Gastroesophageal sphincter (tissue), 4 donors: ENCODE measurements around the gene DR1. TPM values are rescaled to one million over a fixed set of nuclear protein-coding genes. Genes with fewer than 3 reads are reported as not detected.

Source experiments
- ATAC-seq: fragments of 150-250 bp; one replicate; pipeline ENCODE4 v1.9.1; 2016; ENCODE audit warnings: mild to moderate bottlenecking, moderate library complexity
- H3K27ac ChIP-seq, 4 donors: fragments of 200-600 bp; sonication (generic) in 3 of 4; 1 replicate in 3 of 4; 2 replicates in 1 of 4; pipeline ENCODE4 v1.5.1; 2016 to 2019
- H3K27me3 ChIP-seq: fragments of 200-600 bp; sonication (generic); one replicate; pipeline ENCODE4 v1.5.1; 2019
- H3K36me3 ChIP-seq, 2 donors: fragments of 200-600 bp; sonication (generic); one replicate each; pipeline ENCODE4 v1.5.1; 2019; ENCODE audit warnings: control low read depth in 1 of 2
- H3K4me1 ChIP-seq, 3 donors: fragments of 200-600 bp; sonication (generic); 1 replicate in 2 of 3; 2 replicates in 1 of 3; pipeline ENCODE4 v1.5.1; 2016 to 2019; ENCODE audit warnings: control low read depth in 2 of 3
- H3K4me3 ChIP-seq, 2 donors: fragments of 200-600 bp; sonication (generic); one replicate each; pipeline ENCODE4 v1.5.1; 2019; ENCODE audit warnings: mild to moderate bottlenecking in 1 of 2, moderate library complexity in 1 of 2
- H3K9me3 ChIP-seq, 3 donors: fragments of 200-600 bp; sonication (generic); one replicate each; pipeline ENCODE4 v1.5.1; 2017 to 2019; ENCODE audit warnings: control low read depth in 2 of 3
- EP300 ChIP-seq: sonication (generic); formaldehyde crosslinking; IDR thresholded peaks from one replicate; pipeline ENCODE4 v1.6.1; 2017; ENCODE audit warnings: antibody characterized with exemption, mild to moderate bottlenecking
- POLR2A ChIP-seq, 2 donors: fragments of 450-650 bp; IDR thresholded peaks; one replicate each; pipeline ENCODE4 v1.6.1; 2017; ENCODE audit warnings: antibody characterized with exemption in 2 of 2, mild to moderate bottlenecking in 2 of 2, moderate library complexity in 1 of 2
- POLR2AphosphoS5 ChIP-seq: sonication (generic); formaldehyde crosslinking; IDR thresholded peaks from one replicate; pipeline ENCODE4 v1.6.1; 2017; ENCODE audit warnings: antibody characterized with exemption
- WGBS, 2 donors: methylation state at CpG; one replicate each; pipeline ENCODE4 v1.1.5; 2018; ENCODE audit warnings: low coverage in 1 of 2; 5-methylcytosine and 5-hydroxymethylcytosine counted together
- total RNA-seq, 4 donors: library from RNA; depleted of rRNA; stranded (reverse); fragments of >200 nt; gene quantifications; one replicate each; pipeline ENCODE4 v1.1.0, GENCODE V29; 2016
- TF ChIP-seq, protein P1 (sequence below), 4 experiments: fragments of 200-600 bp in 2 of 4; fragments of 450-650 bp in 2 of 4; sonication (generic) in 1 of 4; IDR thresholded peaks; one replicate each; pipeline ENCODE4 v1.5.1; 2017 to 2019; ENCODE audit warnings: antibody characterized with exemption in 4 of 4, mild to moderate bottlenecking in 2 of 4, moderate library complexity in 2 of 4

The DR1 gene
- total RNA-seq, 4 donors from 2014 or later = 35.0 to 38.6 (median 35.3) TPM

- no peak for TF ChIP-seq EP300
- 96 to 100% methylated on average over 2 of the region's 2 CpGs for WGBS, 2 donors
- Histone ChIP-seq H3K4me3 (no peak overlapping the region), H3K9me3 (no peaks in the 10 kb centered on the region), H3K36me3 (no peaks in the 10 kb centered on the region), H3K27me3 (no peaks in the 10 kb centered on the region), H3K27ac (no peak overlapping the region), H3K4me1 (no peaks in the 10 kb centered on the region)
- ATAC-seq = no peak
These were observed 48.8 kb downstream of the DR1 start for GRCh38 chr1:93394514-93394913.

- Histone ChIP-seq H3K27me3 (no peaks in the 10 kb centered on the region), H3K4me3 (no peak overlapping the region), H3K36me3 (no peaks in the 10 kb centered on the region), H3K27ac (no peak overlapping the region), H3K9me3 (no peaks in the 10 kb centered on the region), H3K4me1 (no peaks in the 10 kb centered on the region)
- 80% methylated on average over 1 of the region's 1 CpG; no CpG with 5 or more reads in 1 of the 2 donors for WGBS, 2 donors
- ATAC-seq = no peak
- TF ChIP-seq POLR2A (IDR thresholded peaks at IDR 0.05) (no peak), POLR2AphosphoS5 (no peak), EP300 (no peak)
- TF ChIP-seq, protein P1, sequence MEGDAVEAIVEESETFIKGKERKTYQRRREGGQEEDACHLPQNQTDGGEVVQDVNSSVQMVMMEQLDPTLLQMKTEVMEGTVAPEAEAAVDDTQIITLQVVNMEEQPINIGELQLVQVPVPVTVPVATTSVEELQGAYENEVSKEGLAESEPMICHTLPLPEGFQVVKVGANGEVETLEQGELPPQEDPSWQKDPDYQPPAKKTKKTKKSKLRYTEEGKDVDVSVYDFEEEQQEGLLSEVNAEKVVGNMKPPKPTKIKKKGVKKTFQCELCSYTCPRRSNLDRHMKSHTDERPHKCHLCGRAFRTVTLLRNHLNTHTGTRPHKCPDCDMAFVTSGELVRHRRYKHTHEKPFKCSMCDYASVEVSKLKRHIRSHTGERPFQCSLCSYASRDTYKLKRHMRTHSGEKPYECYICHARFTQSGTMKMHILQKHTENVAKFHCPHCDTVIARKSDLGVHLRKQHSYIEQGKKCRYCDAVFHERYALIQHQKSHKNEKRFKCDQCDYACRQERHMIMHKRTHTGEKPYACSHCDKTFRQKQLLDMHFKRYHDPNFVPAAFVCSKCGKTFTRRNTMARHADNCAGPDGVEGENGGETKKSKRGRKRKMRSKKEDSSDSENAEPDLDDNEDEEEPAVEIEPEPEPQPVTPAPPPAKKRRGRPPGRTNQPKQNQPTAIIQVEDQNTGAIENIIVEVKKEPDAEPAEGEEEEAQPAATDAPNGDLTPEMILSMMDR (IDR thresholded peaks at IDR 0.05) = no peak
These were observed 49.5 kb downstream of the DR1 start for GRCh38 chr1:93395195-93395594.

DNA sequence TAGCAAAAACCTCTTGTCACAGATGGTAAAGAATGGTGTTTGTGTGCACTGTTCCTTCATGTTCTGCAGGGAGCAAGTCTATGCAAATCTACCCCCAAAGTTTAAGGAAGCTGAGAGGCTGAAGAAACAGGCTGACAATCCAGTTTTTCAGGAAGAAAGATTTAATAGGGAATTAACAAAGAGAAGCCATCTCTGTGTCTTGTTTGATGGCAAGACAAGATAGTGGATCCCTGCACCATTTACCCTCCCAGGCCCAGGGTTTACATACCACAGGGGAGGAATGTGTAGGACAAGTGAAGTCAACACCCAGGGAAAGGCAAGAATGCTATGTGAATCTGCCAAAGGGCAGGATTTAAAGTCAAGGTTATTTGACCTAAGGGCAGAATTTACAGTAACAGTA, 54.1 kb downstream of the DR1 start:
- no peaks in the 10 kb centered on the region for H3K36me3 ChIP-seq
- ATAC-seq = no peak
- no peak for TF ChIP-seq POLR2AphosphoS5
- no peak for TF ChIP-seq EP300
- TF ChIP-seq, protein P1 (IDR thresholded peaks at IDR 0.05) = no peak
- TF ChIP-seq POLR2A (IDR thresholded peaks at IDR 0.05) = no peak
- no peak overlapping the region for H3K27ac ChIP-seq
- no peak overlapping the region for H3K4me3 ChIP-seq
- no peaks in the 10 kb centered on the region for H3K9me3 ChIP-seq
- no peaks in the 10 kb centered on the region for H3K27me3 ChIP-seq
- H3K4me1 ChIP-seq = no peaks in the 10 kb centered on the region

GRCh38 chr1:93408203-93408602, 62.5 kb downstream of the DR1 start:
- 100% methylated on average over 2 of the region's 4 CpGs; no CpG with 5 or more reads in 1 of the 2 donors for WGBS, 2 donors
- Histone ChIP-seq H3K36me3 (no peaks in the 10 kb centered on the region), H3K4me1 (no peaks in the 10 kb centered on the region), H3K4me3 (no peak overlapping the region), H3K27me3 (no peaks in the 10 kb centered on the region), H3K9me3 (peaks cover 0 to 11% (median 0%) of the 10 kb centered on the region in 3 donors), H3K27ac (no peak overlapping the region)
- no peak for ATAC-seq
- TF ChIP-seq POLR2AphosphoS5 (no peak), EP300 (no peak), POLR2A (IDR thresholded peaks at IDR 0.05) (no peak)
- TF ChIP-seq, protein P1 (IDR thresholded peaks at IDR 0.05) = no peak

GRCh38 chr1:93411000-93411399, 65.3 kb downstream of the DR1 start:
- no peak for ATAC-seq

More at GRCh38 chr1:93411000-93411399, 65.3 kb downstream of the DR1 start:
- no peaks in the 10 kb centered on the region for H3K4me1 ChIP-seq
- H3K9me3 ChIP-seq = peaks cover 0 to 11% (median 0%) of the 10 kb centered on the region in 3 donors
- 65 to 76% methylated on average over 2 of the region's 2 CpGs for WGBS, 2 donors
- H3K36me3 ChIP-seq = no peaks in the 10 kb centered on the region
- no peak overlapping the region for H3K27ac ChIP-seq
- no peak overlapping the region for H3K4me3 ChIP-seq
- H3K27me3 ChIP-seq = no peaks in the 10 kb centered on the region
- TF ChIP-seq POLR2AphosphoS5 (no peak), EP300 (no peak), POLR2A (IDR thresholded peaks at IDR 0.05) (no peak)
- TF ChIP-seq, protein P1 (IDR thresholded peaks at IDR 0.05) = no peak
